ENCODE measurements around the gene MRPS5.

MRPS5 gene

GRCh38 chr2:95049683-95049955 lies 72.0 kb downstream of the MRPS5 start:
- no peak for TF ChIP-seq CTCF (IDR thresholded peaks at IDR 0.05; ENCODE audit: low read depth, low read length)
- DNase-seq (ENCODE audit: low read depth in 2 of 2): no peak
- no peak overlapping the region for H3K4me3 ChIP-seq (replicated peaks in 1 of 2; ENCODE audit: low read depth in 2 of 2, low read length in 2 of 2)

GRCh38 chr2:95048825-95049682 lies 72.6 kb downstream of the MRPS5 start:
- DNase-seq (ENCODE audit: low read depth in 2 of 2): no peak
- no peak for TF ChIP-seq CTCF (IDR thresholded peaks at IDR 0.05; ENCODE audit: low read depth, low read length)
- no peak overlapping the region for H3K4me3 ChIP-seq (replicated peaks in 1 of 2; ENCODE audit: low read depth in 2 of 2, low read length in 2 of 2)

GRCh38 chr2:95047629-95048510 lies 73.7 kb downstream of the MRPS5 start:
- no peak for TF ChIP-seq CTCF (IDR thresholded peaks at IDR 0.05; ENCODE audit: low read depth, low read length)
- no peak overlapping the region for H3K4me3 ChIP-seq (replicated peaks in 1 of 2; ENCODE audit: low read depth in 2 of 2, low read length in 2 of 2)

GRCh38 chr2:95046371-95047112 lies 75.1 kb downstream of the MRPS5 start:
- no peak for TF ChIP-seq CTCF (IDR thresholded peaks at IDR 0.05; ENCODE audit: low read depth, low read length)
- no peak for DNase-seq (ENCODE audit: low read depth in 2 of 2)
- H3K4me3 ChIP-seq (replicated peaks in 1 of 2; ENCODE audit: low read depth in 2 of 2, low read length in 2 of 2): no peak overlapping the region

More at GRCh38 chr2:95047629-95048510, 73.7 kb downstream of the MRPS5 start:
- no peak for DNase-seq (ENCODE audit: low read depth in 2 of 2)

- TF ChIP-seq CTCF (IDR thresholded peaks at IDR 0.05; ENCODE audit: low read depth, low read length): no peak
Observed at GRCh38 chr2:95044601-95045000, 77.0 kb downstream of the MRPS5 start.

GRCh38 chr2:95043300-95044093 lies 78.1 kb downstream of the MRPS5 start:
- no peak for TF ChIP-seq CTCF (IDR thresholded peaks at IDR 0.05; ENCODE audit: low read depth, low read length)
- peak; percentile 80 to 88 for DNase-seq (ENCODE audit: low read depth in 2 of 2)
- peak overlapping the region in 1 of 2 donors; percentile 7 for H3K4me3 ChIP-seq (replicated peaks in 1 of 2; ENCODE audit: low read depth in 2 of 2, low read length in 2 of 2)

More at GRCh38 chr2:95044601-95045000, 77.0 kb downstream of the MRPS5 start:
- no peak overlapping the region for H3K4me3 ChIP-seq (replicated peaks in 1 of 2; ENCODE audit: low read depth in 2 of 2, low read length in 2 of 2)
- no peak for DNase-seq (ENCODE audit: low read depth in 2 of 2)
